Cortex of kidney (tissue), 1 donor: ENCODE data around the gene PRDM15.

Source experiments
- DNase-seq: peaks from one replicate; lab custom pipeline; 2025; lab: John Stamatoyannopoulos, UW

The PRDM15 gene, protein sequence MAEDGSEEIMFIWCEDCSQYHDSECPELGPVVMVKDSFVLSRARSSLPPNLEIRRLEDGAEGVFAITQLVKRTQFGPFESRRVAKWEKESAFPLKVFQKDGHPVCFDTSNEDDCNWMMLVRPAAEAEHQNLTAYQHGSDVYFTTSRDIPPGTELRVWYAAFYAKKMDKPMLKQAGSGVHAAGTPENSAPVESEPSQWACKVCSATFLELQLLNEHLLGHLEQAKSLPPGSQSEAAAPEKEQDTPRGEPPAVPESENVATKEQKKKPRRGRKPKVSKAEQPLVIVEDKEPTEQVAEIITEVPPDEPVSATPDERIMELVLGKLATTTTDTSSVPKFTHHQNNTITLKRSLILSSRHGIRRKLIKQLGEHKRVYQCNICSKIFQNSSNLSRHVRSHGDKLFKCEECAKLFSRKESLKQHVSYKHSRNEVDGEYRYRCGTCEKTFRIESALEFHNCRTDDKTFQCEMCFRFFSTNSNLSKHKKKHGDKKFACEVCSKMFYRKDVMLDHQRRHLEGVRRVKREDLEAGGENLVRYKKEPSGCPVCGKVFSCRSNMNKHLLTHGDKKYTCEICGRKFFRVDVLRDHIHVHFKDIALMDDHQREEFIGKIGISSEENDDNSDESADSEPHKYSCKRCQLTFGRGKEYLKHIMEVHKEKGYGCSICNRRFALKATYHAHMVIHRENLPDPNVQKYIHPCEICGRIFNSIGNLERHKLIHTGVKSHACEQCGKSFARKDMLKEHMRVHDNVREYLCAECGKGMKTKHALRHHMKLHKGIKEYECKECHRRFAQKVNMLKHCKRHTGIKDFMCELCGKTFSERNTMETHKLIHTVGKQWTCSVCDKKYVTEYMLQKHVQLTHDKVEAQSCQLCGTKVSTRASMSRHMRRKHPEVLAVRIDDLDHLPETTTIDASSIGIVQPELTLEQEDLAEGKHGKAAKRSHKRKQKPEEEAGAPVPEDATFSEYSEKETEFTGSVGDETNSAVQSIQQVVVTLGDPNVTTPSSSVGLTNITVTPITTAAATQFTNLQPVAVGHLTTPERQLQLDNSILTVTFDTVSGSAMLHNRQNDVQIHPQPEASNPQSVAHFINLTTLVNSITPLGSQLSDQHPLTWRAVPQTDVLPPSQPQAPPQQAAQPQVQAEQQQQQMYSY

DNA sequence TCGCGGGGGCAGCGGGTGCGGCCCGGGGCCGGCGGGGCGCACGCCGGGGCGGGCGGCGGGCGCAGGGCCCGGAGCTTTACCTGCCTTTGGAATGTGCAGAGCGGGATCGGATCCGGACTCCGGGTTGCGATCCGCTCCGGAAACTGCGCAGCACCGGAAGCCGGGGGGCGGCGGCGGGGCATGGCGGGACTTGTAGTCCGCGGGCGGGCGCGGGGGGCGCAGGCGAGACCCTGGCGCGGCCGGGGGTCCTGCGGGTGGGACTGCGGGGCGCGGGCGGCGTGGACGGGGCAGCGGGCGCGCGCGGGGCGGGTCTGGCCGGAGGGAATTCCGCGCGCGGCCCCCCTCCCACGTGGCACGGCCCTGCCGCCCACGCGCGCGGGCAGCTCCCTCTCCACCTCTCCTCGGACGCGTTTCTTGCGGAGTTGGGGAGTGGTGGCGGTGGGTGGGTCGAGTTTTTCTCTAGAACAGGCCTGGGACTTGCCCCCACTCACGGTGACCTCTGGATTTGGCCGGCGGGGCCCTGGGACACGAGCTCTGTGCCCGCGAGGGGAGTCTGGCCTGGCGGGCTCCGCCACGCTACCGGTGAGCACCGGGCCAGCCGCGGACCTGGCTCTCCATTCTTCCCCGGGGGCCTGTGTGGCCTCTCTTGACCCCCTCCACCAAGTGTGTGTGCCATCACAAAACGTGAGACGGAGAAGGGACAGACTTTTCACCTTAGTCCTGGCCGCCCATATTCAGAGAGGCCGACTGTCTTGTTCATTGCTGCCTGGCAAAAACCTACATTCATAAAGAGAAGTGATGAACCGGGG, at the start of gene PRDM15:
PRDM15 (minus strand) TSS at position 155 of the 809 bp plus-strand sequence. CDS start 18,981 bp downstream, outside the sequence.
- DNase-seq: peak; percentile 57

DNA sequence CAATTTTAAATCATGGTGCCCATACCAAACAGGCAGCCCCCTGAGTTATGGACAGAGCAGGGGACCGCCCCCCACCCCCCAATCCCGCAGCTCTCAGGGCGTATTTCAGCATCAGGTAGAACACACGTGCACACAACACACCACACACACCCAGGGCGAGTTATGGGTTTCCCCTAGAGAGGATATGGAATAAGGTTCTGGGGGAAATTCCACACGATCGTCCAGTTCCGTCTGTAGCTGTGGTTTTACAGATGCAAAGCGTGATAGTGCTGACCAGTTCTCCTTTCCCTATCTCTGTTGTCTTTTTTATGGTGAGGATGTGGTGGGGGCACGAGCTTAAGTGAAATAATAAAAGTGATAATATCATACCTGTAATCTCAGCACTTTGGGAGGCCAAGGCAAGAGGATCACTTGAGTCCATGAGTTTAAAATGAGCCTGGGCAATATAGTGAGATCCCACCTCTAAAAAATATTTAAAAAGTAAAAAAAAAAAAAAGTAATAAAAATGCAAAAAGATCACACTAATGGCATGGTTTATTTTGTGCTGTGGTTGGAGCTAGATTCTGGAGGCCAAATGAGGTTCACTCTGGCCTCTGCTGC, 49.6 kb upstream of the PRDM15 start:
- DNase-seq: no peak

DNA sequence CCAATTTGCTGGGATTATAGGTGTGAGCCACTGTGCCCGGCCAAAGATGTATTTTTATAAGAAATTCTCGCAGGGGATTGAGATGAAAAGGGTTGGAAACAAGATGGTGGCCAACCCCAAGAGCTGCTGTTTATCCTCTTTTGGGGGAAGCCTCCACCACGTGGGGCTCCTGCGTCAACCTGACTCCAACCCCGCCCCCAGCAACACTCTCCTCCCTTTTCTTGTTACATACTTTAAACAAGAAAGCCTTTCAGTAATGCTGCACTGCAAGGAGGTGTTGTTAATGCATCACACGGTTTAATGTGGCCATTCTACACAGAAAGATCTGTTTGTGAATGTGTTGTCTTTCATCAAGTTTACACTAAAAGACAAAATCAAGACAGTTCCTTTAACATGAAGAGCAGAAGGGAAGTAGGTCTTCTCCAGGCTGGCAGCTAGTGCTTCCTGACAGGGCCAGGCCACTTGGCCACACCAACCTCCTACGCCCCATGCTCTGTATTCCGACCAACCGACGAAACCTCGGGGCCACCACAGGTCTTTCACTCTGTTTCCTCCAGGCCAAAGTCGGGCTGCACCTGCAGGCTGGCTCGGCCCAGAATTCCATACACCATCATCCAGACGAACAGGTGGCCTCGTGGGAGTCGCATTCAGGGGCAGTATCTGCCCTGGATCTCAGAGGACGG, 48.7 kb upstream of the PRDM15 start:
- DNase-seq: no peak

DNA sequence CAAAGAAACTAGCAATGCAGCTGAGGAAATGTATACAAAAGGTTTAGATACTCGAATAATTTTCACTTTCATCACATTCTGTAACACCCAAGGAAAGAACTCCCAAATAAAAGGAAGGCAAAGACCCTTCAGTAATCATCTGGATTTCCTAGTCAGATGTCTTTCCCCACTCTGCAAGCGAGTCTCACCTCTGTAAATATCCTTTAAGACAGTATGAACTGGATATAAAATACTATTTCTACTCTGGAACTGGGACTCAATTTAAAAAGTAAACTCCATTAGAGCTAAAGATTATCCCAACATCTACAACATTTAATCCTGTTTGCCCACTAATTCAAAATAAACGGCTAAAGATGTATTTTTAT, 47.6 kb upstream of the PRDM15 start:
- DNase-seq: no peak

DNA sequence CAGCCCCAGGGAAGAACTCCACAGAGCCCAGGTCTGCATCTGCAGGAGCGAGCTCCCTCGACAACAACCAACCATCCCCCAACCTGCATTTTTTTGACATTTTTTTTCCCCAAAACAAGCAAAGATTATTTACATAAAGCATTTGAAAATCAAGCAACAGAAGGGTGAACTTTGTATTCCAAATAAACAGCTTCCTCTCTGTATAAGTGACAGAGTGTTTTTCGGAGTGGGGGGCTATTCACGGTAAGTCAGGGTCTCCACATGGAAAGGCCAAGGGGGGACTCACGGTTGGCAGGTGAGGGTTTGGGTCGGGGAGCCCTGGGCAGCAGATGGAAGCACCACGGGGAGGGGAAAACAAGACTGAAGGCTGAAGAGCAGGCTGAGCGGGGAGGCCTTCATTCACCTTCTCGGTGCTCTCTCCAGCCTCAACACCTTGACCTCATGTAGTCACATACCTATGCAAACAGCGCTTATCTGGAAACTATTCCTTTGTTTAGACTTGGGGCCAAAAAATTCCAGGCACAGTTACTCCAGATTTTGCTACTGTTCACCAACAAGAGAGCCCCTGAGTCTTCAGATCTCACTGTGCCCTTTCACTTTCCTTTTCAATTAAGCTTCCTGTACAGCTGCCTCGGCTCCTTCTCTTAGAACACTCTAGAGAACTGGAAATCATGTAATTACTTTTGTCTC, 47.1 kb upstream of the PRDM15 start:
- DNase-seq: no peak

DNA sequence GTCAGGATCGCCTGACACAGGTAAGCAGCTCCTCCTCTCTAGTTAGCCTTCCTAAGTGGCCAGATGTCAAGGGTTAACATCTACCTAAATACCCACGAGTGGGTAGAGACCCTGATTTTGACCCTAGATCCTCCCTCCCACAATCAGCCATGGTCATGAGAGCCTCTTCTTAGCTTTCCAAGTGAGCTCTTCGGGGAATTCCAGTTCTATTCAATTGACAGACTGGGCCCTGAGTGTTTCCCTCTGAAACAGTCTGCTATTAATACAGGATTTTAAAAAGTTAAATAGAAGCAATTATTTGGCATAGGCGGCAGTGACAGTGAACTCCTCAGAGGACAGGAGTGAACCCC, 46.6 kb upstream of the PRDM15 start:
- DNase-seq: no peak

DNA sequence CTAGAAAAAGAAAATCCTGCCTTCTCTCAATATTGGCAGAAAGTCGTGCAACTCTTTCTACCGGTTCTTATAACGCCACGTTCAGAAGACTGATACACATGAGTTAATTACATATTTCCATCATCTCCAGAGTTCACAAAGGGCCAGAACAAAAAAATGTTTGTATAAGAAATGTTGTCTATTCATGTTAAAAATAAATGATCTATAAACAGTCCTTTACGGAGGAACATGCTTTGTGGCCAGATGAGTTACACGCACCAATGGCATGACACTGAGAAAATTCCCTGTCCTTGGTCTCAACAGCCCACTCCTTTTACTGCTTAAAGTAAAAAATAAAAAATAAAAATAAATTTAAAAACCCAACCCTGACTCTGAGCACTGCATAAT, 45.2 kb upstream of the PRDM15 start:
- DNase-seq: no peak

DNA sequence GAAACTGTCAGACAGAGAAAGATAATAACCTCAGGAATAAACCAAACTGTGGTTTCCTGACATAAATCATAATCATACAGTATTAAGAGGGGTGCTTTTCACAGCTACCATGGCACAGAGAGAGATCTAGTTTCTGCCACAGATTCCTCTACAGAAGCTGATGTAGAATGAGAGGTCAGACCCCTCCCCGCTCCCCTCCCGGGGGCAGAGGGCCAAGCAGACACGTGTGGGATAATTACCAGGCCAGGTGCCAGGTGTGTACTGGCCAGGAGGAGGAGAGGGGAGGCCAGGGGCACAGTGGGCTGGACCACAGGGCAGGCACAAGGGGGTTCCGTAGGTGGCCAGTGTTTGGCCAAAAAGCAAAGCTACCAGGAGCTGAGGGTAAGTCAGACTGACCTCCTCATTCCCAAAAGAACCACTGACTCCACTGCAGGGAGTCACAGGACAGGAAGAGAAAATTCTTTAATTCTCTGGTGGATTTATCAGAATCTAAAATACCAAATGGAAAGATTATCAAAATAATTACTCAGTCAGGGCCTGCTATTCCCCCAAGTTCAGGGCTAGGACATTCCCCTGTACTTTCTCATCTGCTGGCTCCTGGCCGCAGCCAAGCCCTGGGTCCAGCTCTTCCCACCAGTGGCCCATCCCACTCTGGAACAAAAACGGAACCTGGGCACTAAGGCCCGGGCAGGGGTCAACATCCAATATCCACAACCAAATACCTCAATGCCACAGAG, 44.7 kb upstream of the PRDM15 start:
- DNase-seq: no peak

DNA sequence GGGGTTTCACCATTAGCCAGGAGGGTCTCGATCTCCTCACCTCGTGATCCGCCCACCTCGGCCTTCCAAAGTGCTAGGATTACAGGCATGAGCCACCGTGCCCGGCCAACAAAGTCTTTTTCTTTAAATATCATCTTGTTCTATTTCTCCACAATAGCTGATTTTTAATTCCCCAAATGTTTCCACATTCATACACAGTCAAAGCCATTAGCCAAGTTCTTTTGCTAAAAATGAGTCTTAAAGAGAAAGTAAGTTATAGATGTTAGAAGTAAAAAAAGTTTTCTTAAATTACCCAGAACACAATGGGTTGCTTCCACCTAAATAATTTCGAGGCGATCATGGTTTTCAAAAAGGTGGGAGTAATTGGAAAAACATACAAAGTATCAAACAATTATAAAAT, 44.0 kb upstream of the PRDM15 start:
- DNase-seq: no peak

DNA sequence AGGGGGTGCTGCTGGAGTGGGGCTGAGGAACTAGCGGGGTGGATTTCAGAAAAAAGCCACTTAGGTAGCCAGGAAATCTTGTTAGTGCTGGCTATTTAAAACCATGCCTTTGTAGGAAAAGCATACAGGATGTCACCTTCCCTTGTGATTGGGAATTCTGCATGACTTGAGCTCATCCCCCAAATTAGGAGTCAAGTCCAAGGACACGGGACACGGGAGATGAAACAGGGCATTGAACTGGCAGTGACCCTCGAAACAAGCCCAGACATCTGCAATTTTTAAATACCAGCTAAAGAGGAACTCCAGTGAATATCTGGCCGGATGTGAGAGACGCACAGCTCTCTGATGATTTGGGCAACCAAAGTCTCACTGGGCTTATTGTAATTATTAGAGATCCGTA, 41.9 kb upstream of the PRDM15 start:
- DNase-seq: no peak

DNA sequence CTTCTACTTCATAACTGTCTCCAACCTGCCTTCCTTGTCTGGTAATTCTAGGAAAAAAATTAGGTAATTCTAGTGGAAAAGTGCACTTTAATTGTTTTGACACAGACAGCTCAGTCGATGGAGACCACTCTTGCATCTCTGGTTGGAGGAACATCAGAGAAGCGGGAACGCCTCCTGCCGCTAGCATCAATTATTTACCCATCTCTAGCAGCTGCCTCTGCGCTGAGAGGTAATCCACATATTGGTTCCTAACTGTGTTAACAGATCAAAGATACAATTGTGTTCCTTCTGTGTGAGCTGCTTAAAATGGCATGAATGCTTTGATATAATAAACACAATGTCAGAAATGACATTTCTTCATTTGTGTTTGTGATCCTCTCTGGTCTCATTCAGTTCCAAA, 41.3 kb upstream of the PRDM15 start:
- DNase-seq: no peak

DNA sequence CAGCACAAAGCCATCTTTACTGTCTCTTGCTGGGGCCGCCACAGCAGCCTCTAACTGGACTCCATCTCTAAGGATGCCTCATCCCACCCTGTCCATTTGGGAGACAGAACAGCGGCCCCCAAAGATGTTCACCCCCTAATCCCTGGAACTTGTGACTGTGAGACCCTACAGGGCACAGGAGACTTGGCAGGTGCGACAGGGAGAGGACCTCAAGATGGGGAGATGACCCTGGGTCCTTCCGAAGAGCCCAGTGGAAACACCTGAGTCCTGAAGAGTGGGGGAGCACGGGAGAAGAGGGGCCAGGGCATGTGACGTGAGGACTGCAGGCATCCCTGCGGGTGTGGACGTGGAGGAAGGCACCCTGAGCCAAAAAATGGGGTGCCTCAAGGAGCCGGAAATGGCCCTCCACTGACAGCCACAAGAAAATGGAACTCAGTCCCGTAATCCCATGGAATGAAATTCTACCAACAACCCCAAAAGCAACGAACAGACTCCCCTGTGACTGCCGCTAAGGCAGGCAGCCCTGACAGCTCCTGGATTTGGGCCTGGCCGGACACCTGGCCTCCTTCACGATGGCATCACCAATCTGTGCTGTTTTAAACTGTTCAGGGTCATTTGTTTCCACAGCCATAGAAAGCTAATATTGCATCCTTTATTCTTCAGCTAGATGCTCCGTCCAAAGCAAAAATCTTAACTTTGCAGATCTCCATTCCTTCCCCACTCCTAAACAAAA, 40.7 kb upstream of the PRDM15 start:
- no peak for DNase-seq

DNA sequence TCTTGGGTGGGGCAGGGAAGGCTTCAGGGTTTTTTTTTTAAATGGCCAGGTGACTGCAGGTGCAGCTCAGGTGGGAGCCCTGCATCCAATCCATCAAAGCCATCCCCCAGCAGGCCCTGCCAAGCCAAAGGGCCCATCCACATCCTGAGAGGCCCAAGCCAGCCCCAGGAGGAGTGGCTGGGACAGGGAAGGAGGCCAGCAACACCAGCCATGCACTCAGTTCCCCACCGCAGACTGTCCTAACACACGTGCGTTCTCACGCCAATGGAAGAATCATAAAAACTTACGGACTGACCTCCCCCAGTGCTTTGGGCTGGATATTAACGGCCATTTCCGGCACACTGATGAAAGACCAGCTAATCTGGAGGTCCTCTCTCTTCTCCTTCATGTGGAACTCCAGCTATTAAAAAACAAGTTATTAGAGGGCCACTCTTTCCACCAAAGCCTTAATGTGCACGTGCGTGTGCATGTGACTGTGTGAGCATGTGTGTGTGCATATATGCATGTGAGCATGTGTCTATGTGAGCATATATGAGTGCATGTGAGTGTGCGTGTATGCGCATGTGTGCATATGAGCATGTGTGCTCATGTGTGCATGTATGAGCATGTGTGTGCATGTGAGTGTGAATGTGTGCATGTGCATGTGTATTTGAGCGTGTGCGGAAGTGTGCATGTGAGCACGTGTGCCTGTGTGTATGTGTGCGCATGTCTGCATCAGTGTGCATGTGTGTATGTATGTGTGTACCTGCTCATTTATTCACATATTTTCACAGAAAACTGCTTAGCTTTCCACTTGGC, 39.6 kb upstream of the PRDM15 start:
- no peak for DNase-seq

DNA sequence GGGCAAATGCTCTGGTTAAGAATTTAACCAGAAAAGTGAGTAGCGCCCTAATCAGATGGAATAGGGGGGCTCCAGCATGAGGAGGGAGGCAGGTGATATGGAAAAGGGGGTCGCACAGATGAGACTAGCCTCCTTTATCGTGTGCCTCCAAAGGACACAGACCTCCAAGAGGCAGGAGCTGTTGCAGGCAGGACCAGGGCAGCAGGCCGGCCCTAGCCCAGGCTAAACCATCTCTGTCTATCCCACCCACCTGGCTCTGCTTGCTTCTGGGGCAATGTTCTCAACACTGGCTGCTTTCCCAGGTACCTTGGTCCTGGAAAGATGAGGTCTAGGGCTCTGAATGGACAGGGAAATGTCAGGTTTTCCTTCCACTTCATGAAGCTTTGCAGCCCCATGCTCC, 38.4 kb upstream of the PRDM15 start:
- no peak for DNase-seq

DNA sequence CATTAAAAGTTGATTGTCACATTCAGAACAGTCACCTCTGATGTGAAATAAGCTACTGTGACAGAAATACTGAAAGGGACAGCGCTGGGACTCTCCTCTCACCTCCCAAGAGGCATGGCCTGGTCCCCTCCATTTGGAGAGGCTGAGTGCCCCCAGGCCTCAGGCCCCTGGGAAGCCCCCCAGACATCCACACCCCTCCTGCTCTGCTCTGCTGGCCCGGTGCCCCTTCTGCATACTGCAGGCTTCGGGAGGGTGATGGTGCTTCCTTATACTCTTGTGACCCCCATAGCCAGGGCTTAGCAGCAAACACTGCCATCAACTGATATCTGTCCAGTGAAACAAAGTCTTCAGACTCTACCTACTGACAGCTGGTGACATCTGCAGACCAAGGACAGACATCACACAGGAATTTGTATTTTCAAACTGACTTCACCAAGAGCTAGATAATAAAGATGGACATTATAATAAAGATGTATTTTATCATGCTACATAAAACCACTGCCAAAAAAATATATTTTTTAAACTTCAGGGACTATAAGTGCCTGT, 37.8 kb upstream of the PRDM15 start:
- DNase-seq: no peak

DNA sequence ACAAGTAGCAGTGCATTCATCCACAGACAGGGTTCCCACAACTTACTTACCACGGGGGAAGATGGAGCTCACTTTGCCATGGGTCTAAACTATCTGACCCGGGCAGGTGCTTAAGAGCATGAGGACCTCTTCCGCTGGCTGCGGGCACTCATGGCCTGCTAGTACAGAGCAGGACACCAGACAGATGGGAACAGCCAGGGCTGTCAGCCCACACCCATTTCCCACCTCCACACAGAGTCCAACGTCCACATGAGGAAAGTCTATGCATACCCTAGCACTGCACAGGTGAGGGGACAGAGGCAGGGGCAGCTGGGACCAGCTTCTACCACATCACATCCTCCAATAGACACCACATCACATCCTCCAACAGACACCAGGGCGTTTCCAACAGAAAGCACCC, 35.8 kb upstream of the PRDM15 start:
- DNase-seq: no peak

DNA sequence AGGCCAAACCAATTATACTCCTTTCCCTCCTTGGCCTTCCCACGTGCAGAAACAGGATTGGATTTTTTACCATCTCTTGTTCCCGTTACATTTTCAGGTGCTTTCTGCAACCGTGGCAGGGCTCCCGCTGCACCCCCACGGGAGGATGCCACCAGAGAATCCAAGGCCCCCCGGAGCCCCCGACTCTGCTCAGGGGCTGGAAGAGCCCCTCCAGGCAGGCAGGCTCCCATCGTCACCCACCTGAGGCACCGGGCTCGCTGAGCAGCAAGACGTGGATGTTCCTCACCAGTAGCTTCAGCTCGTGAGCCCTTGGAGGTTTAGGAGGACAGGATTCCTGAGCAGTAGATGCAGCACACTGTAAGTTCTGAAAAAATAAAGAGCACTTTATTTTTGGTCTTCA, 35.2 kb upstream of the PRDM15 start:
- no peak for DNase-seq

DNA sequence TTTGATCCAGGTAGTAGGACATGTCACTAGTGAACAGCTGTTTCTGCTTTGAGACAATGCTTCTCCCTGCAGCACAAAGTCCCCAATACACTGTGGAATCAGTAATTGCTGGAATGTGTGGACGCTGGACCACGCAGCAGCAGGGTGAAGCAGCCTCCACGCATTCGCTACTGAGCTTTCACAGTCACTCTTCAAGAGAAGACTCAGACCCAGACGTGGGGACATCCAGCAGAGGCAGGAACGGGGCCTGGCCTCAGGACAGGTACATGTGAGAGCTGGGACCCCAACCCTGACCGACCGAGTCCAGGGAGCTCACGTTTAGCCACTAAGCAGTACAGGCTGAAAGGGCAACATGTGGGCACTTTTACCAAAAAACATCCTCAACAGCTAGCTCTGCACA, 34.1 kb upstream of the PRDM15 start:
- DNase-seq: no peak
